NB4 (cell line): Measurements from ENCODE around the gene FAM221B.

Source experiments
- POLR2A ChIP-seq: IDR thresholded peaks from 2 replicates; pipeline ENCODE4 v1.6.1; 2011; ENCODE audit warnings: mild to moderate bottlenecking; ENCODE audit not compliant: insufficient read length; ENCODE audit errors: extremely low read depth
- TF ChIP-seq, protein P1 (sequence below): IDR thresholded peaks from 2 replicates; pipeline ENCODE4 v1.6.1; 2011; ENCODE audit warnings: low read depth, low read length

DNA sequence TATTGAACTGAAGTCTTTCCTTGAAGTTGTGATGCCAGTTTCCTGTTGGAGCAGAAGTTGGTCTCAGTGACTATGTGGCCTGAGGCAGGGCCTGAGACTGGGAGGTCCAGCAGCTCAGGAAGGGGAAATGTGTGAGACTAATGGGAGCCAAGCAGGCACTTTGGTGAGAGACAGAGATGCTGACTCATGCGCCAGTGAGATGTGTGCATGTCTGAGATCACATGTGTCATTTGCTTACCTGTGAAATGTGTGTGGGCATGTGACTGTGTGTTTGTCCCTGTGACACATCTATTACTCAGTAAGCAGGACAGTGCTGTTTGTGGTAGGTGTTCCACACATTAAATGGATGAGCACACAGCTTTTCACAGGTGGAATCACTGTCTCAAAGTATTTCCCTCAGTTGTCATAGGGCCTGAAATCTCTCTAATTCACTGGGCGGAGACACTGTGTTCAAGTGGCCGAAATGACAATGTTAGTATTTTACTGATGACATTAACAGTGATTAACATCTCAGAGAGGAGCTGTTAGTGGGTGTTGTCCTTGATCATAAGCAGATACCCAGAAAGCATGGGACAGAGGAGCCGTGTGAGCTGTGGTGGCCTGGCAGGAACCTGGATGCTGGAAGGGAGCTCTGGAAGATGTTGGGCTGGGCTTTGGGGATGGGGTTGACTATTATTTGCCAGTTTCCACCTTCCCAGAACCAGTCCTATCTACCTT lies 29.7 kb downstream of the FAM221B start:
- TF ChIP-seq POLR2A: no peak
- TF ChIP-seq, protein P1, sequence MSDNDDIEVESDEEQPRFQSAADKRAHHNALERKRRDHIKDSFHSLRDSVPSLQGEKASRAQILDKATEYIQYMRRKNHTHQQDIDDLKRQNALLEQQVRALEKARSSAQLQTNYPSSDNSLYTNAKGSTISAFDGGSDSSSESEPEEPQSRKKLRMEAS: no peak
